HG03432 (cell line): Measurements from ENCODE around the gene MYO1E.
"Not testable (repeated sequence)": the region's sequence is repeated elsewhere in the genome, so short reads cannot be mapped to it uniquely, and the experiment has no call there.

Experiments used
- ATAC-seq: cut with Tn5 transposase; IDR thresholded peaks from one replicate; pipeline ENCODE4 v1.9.1; 2021; ENCODE audit warnings: mild to moderate bottlenecking, moderate library complexity; ENCODE audit not compliant: unreplicated experiment

Gene MYO1E

DNA sequence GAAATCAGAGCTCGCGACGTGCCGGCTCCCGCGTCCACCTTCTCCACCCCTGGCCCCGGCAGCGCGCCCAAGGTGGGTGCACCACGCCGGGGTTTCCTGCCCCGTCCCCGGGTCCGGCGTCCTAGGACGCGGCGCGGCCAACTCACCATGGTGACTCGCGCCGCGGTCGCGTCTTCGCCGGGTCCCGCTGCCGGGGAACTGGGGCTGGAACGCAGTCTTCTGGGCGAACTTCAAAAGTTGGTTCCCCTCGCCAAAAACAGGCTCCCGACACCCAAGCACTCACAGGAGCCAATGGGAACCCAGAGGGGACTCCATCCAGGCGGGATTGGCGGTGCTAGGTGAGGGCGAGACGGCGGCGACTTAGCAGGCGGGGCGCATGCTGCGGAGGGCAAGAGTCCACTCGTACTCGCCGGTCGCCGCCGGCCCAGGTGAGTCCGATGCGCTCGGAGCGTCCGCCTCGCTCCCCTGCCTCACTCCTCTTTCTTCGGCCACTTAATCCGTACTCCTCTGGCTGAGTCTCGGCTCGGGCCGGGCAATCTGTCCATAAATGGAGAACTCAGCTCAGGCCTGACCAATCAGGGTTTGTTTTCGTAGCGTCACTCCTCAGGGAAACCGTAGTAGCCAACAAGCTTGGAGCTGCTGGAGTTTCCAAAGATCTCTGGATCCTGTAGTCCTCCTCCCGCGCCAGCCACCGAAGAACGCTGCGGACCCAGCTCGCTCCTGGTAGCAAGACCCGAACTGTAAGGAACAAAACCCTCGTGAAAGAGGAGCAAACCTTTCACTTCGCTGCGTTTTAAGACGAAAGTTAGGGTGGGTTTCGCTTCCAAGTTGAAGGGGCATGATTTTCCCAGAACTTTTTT lies at the start of gene MYO1E:
TSS of gene MYO1E (minus strand) at position 520 of the 860 bp plus-strand sequence. CDS start at position 149, 371 bp downstream.
- ATAC-seq, result peak; percentile 60

DNA sequence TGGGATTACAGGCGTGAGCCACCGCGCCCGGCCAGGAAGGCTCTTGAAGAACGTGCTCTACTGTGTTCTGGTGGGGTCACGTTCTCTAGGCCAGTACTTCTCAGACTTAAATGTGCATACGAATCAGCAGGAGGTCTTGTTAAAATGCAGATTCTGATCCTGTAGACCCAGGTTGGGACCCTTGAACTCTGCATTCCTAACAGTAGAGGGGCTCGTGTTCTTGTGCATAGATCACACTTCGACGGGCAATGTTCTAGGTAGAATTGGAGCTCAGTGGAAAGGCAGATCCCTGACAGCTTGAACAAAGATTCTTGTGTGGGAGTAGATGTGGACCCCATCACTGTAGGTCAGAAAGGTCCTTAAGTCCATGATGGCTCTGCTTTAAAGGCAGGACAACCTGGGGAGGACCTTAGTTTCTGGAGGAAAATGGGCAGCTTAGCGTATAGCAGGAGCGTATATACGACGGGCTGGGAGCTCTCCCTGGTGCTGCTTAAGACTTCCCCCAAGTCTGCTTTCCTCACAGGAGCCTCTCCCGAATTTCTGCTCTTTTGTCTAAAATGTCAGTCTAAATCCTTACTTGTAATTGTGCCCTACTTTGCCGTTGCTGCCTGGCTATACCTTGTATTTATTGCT lies 48.4 kb upstream of the MYO1E start:
- no peak for ATAC-seq

DNA sequence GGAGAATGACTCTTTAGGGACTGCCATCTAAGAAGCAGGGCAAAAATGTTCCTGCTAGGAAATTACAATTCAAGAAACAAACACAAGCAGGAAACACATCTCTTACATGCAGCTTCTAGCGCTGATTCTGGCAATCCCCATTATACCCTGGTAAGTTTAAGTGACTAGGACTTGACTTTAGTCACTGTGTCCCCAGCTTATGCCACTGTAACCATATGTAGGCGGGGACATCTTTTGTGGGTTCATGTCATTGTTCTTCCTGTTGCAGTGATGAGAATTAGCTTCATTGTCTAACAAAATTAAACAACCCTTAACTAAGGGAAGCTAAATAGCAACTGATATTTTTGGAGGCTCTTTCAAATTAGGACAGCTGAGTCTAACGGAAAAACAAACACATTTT lies 47.4 kb upstream of the MYO1E start:
- ATAC-seq, result no peak

DNA sequence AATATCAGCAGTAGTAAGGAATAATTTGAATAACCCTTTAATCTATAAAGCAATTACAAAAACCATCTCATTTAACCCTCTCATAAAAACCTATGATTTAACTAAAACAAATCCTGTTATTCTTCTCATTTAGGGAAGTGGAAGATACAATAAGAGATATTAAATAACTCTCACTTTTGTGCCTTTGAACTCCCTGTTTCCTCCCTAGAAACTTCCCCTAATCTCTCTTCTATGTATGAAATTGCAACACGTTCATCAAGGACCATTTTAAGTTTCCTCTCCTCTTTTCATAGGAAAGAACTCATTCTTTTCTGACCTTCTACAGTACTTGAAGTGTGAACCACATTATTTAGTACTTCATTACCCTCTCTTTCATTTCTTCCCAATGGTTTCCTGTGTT lies 46.5 kb upstream of the MYO1E start:
- ATAC-seq, result no peak

DNA sequence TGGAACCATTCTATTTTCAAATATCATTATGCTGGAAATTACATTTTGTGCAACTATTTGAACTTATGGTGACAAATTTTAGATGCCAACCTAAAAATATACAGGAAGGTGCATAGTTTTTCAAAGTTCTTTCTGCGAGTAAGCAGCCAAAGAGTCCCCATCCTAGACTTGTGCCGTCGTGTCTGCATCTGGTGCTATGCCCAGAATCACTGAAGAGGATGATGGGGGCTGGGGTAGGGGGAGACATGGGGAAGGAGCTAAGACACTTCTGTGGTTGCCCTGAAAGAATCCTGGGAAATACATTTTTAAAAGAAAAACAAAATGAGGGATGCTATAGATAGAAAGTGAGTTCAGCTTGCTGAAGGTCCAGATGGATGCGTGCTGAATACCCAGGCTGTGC lies 44.1 kb upstream of the MYO1E start:
- no peak for ATAC-seq

DNA sequence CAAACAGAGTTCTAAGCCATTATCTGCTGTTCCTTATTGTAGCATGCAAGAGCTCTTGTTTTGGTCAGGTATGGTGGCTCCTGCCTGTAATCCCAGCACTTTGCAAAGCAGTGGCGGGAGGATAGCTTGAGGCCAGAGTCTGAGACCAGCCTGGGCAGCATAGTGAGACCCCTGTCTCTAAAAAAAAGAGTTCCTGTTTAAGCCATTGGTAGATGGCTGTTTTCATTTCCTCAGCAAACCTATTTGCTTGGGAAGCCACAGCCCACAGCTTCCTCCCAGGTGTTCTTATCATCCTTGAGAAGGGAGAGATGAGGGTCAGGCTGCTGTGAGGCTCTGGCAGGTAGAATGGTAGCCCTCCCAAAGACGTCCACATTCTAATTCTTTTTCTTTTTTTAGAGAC lies 40.9 kb upstream of the MYO1E start:
- ATAC-seq, result no peak

DNA sequence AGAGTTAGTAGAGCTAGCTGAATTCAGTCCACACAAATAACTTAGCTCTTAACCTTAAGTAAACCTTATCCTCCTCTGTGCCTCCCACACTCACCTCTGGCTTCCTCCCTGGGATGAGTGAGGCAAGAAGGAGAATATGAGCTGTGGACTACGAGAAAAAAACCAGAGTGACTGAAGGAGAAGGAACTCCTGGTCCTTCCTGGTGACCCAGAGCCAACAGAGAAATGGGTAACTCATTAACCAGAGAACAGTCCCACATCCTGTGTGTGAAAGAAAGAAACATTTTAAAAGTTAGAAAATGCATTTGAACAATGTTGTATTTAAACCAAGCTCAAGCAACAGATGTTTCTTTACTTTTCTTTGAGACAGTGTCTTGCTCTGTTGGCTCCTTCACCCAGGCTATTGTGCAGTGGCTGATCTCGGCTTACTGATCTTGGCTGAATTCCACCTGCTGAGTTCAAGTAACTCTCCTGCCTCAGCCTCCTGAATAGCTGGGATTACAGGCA lies 37.8 kb upstream of the MYO1E start:
- no peak for ATAC-seq

DNA sequence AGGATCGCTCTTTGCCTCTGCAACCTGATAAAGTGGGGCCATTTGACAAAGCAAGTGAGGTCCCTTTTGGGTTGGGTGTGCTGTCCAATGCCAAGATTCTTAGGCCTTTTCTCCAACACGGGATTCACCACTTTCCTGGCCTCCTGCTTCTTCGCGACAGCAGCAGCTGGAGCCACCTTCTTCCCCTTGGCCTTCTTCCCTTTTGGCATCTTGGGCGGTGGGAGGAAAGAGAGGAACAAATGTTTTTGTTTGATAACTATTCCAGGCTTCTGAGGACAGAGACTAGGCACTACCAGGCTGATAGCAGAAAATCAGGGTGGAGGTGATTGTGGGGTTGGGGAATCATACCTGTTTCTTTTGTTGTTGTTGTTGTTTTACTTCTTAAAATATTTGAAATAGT lies 35.3 kb upstream of the MYO1E start:
- no peak for ATAC-seq

DNA sequence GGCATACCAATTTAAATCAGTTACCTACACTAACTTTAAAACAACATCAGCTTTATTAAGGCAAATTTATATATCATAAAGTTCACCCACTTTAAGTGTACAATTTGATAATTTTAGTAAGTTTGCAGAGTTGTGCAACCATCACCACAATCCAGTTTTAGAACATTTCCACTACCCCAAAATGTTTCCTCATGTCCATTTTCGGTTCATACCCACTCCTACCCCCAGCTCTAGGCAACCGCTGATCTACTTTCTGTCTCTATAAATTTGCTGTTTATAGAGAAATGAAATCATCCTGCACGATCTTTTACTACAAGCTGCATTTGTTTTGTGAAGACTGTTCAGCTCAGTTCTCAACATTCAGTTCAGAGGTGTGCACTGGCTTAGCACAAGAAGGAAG lies 33.8 kb upstream of the MYO1E start:
- ATAC-seq, result peak; percentile 42

DNA sequence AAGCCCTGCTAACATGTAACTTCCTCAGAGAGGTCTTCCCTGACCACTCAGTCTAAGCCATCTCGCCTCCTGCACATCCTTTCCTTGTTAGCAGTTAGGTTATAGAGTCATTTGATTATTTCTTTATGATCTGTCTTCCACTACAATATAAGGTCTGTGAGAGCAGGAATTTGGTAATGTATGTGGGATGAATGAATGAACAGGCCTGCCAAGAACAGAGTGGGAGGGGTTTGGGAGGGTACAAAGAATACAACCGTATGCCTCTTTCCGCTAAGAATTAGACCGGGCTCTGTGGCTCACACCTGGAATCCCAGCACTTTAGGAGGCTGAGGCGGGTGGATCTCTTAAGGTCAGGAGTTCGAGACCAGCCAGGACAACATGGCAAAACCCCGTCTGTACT lies 32.4 kb upstream of the MYO1E start:
- no peak for ATAC-seq

DNA sequence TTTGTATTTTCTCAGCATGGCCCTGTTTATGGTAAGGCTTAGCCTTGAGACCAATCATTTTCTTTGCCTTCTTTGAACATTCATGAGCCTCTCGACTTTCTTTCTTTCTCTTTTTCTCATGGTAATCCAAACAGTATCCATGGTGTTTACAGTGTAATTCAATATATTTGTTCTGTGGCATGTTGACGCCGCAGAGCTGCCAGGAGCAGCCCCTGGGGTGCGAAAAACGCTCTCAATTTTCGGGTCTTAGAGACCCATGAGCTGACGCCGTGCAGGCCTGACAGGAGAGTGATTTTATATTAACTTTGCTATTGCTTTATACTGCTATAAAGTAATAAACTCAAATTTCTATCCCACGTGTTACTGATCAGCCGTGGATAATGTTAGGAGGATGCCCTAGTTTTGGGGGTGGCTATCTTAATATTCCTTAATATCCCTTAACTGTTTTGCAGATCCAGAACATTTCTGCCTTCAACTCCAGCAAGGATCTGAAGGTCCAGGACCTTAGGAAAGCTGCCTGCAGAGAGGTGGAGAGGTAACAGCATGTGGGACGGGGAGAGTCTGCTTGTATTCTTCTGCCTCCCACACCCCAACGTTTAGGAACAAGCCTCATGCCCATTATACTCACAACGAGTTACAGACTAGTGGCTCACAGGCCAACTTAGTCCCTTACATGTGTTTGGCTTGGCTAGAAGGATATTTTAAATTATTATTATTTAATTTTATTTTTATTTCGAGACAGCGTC lies 29.3 kb upstream of the MYO1E start:
- no peak for ATAC-seq

DNA sequence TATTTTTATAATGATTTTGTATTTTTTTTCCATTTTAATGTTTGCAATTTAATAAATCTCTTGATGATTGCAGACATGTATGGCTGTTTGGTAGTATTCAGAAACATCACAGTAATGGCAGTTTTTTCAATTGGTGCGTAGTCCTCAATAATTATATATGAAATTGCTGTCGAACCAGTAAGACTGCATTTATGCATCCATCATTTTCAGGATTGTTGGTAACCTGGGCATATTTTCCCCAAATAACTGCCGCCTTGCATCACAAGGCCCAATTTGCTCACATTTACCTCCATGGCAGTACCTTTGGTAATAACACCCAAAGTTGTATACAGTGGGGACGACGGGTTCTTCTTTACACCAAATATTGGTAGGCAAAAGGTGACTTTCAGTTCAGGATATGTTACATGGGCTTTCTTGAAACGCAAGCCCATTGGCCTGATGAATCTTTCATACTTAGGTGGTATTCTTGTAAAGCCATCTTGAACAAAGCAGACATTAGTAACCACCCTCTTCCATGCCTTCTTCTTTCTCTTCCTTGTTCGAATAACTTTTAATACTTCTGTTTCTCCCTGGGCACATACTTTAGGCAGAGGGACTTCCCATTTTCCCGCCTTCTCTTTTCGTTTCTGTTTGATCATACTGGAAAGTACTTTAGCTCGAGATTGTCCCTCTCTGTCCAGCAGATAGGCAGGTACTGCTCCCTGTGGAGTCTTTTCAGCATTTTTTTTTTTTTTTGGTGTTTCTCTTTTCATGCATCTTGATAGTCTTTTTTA lies 28.6 kb upstream of the MYO1E start:
- ATAC-seq, result not testable (repeated sequence)

DNA sequence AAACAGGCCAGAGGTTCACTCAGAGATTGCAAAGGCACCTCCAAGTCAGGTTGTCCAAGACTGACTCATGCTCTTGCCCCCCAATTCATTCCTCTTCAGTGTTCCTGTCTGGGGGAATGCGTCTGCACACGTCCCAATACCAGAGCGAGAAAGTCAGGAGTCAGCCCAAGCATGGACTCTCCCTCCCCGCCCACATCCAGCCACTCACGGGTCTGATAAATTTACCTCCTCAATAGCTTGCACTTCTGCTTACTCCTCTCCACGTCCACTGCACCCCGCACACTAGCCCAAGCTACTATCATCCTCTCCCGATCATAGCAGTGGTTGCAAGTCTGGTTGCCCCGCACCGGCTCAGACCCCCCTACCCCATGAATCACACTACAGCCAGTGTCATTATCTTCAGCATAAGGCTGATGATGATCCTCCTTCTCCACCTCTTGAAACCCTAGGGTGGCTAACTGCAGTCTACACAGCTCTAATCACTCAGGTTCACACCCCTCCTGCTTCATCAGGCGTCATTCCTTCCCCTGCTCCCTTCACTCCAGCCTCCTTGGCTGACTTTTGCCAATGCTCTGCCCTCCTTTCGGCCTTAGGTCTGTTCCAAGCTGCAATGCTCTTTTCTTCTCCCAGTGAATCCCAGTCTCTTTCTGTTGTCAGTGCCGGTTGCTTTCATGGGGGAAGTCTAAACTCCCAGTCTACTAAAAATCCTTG lies 27.6 kb upstream of the MYO1E start:
- peak; percentile 21 for ATAC-seq

DNA sequence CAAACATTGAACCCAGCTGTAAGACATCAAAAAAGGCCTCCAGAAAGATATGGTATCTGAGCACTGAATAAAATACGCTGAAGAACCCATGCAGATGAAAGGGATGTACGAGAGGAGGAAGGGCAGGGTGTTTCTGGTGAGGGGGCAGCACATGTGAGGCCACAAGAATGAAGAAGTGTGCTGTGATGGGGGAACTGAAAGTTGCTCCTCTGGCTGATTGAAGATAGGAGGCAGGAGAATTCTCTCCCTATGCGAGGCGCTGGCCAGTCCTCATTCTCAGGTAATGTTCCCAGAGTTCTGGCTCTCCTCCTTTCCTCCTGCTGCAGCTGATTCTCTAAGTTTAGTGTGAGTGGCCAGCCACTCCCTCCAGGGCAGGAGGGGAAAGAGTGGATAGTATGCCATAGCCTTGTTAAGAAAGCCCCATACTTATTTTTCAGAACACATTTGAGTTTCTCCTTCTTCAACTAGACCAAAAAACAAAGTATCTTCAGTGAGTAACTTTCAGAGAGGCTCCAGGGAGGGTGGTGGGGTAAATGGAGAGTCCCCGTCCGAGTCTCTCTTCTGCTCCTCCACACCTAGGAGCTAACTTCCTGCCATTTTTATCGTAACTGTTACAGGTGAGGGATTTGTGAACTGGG lies 26.9 kb upstream of the MYO1E start:
- ATAC-seq, result peak; percentile 85

DNA sequence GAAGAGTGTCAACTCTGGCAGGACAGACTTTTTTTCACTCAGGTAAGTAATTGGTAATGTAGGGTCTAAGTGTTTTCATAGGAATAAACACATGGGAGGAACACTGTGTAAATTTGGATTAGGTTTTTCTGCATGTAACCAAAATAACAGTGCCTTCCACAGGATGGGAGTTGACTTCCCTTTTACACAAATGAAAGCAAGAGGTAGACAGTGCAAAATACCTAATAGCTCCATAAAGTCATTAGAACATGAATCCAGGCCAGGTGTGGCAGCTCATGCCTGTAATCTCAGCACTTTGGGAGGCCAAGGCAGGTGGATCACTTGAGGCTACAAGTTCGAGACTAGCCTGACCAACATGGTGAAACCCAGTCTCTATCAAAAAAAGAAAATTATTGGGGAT lies 25.5 kb upstream of the MYO1E start:
- no peak for ATAC-seq

DNA sequence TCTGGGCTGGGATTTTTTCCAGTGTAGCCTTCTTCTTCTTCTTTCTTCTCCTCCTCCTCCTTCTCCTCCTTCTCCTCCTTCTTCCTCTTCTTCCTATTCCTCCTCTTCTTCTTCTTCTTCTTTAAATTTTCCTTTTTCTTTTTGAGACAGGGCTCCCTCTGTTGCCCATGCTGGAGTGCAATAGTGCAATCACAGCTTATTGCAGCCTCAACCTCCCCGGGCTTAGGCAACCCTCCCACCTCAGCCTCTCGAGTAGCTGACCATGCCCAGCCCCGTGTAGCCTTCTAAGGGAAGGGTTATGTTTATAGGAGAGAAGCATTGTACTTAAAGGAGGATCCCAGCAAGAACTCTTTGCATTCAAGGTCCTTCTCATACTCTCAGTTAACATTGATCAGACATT lies 24.0 kb upstream of the MYO1E start:
- no peak for ATAC-seq

DNA sequence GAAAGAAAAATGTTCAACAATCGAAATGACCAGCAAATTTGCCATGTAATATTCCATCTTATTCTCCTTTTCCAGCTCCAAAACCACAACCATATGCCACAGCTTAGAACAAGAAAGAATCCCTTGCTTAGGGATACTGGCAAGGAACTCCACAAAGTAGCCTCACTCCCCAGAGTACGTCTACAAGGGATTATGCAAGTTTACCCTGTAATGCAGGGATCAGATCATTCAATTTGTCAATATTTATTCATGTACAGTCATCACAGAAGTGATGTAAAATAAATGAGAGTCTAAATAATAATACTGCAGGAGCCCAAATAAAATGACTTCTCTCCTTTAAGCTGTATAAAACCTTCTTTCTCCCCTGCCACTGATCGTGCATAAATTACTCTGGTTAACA lies 23.5 kb upstream of the MYO1E start:
- ATAC-seq, result no peak

DNA sequence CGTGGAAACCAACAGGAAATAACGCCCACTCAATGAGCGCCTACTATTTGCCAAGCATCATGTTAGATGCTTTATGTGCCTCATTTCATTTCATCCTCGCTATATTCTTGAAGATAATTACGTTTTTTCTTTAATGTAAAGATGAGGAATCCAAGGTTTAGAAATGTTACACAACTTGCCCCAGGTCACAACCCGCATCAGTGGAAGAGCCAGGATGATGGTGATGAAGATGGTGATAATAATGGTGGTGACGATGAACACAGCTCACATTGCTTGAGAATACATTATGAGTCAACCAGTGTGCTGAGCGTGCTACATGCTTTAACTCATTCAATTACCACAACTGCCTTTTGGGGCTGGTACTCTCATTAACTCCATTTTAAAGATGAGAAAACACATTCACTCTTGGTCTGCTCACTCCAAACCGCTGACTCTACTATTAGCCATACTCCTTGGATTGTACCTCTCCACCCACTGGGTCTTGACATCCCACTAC lies 21.5 kb upstream of the MYO1E start:
- no peak for ATAC-seq

DNA sequence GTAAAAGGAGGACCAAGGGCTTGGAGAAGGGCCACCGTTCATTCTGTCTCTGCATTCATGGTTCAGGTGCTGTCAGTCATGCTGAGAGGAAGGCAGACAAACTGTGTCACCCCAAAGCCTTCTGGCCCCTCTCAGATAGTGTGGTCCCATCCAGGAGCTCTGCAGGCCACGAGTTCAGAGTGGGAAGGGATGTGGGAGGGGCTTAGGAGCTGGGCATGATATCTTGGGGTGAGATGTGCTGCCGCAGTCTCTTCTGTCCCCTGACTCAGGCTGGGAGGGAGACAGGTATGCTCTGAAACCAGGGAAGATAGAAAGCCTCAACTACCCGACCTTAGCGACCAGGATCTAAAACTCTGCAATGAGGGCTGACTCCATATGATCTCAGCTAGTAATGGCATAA lies 19.6 kb upstream of the MYO1E start:
- no peak for ATAC-seq

DNA sequence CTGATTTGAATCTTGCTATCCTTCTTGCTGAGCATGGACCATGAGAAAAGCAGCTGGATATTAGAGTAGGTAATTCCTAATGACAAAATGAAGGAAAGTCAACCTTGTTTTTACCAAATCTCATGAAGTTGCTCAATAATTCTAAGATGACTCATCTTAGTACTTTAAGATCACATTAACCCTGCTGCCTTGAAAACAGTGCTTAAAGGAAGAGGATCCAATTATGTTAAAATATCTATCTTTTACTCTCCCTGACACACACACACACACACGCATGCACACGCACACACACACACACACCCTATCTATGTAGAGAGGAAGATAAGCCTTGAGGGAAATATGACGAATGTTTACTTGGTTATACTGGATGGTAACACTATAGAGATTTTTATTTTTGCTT lies 16.0 kb upstream of the MYO1E start:
- no peak for ATAC-seq
